MM.1S (cell line): ENCODE measurements around the gene CDC42EP2.
A peak's percentile ranks its signal among the peaks of the same experiment; 100 is the strongest.

ENCODE experiments used
- CTCF ChIP-seq: fragments of 300-600 bp; sonication (generic); IDR thresholded peaks from 2 replicates; pipeline ENCODE4 v1.5.1; 2016; ENCODE audit warnings: antibody characterized with exemption, low read length, mixed read lengths
- EZH2 ChIP-seq: fragments of 300-600 bp; sonication (generic); optimal IDR thresholded peaks from 2 replicates; pipeline ENCODE3; 2017; ENCODE audit warnings: low read depth, mild to moderate bottlenecking, antibody characterized with exemption, low read length, mixed read lengths
- EZH2phosphoT487 ChIP-seq: fragments of 300-600 bp; sonication (generic); IDR thresholded peaks from 2 replicates; pipeline ENCODE4 v1.6.1; 2018; ENCODE audit warnings: antibody characterized with exemption, low read length

GRCh38 chr11:65366340-65366773, 51.7 kb downstream of the CDC42EP2 start:
- no peak for TF ChIP-seq EZH2
- TF ChIP-seq CTCF, result peak; percentile 65
- no peak for TF ChIP-seq EZH2phosphoT487
